Glomerular visceral epithelial cell (primary cell): ENCODE data around the gene HUNK.
"Not testable (repeated sequence)": the region's sequence is repeated elsewhere in the genome, so short reads cannot be mapped to it uniquely, and the experiment has no call there.

ENCODE experiments used
- DNase-seq: peaks from one replicate; pipeline ENCODE4 v3.0.0-alpha.2; 2016; ENCODE audit errors: extremely low spot score

Gene HUNK

DNA sequence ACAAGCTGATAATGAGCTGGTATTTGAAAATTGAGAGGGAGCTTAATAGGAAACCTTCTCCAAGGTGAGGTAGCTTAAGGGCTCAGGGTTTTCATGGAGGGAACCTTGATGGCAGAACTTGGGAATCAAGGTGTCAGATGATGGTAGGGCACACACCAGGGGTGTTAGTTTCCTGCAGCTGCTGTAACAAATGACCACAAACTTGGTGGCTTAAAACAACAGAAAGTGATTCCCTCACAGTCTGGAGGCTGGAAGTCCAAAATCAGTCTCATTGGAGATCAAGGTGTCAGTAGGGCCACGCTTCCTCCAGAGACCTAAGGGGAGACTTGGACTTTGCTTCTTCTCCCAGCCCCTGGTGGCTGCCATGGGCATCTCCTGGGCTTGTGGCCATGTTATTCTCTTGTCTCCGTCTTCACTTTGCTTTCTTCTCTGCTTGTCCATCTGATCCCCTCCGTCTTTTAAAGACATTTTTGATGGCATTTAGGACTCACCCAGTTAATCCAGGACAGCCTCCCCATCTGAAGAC lies 45.5 kb downstream of the HUNK start:
- DNase-seq: no peak

GRCh38 chr21:31920275-31920674 lies 47.5 kb downstream of the HUNK start:
- no peak for DNase-seq

- no peak for DNase-seq
Observed at GRCh38 chr21:31921079-31921478, 48.3 kb downstream of the HUNK start.

DNA sequence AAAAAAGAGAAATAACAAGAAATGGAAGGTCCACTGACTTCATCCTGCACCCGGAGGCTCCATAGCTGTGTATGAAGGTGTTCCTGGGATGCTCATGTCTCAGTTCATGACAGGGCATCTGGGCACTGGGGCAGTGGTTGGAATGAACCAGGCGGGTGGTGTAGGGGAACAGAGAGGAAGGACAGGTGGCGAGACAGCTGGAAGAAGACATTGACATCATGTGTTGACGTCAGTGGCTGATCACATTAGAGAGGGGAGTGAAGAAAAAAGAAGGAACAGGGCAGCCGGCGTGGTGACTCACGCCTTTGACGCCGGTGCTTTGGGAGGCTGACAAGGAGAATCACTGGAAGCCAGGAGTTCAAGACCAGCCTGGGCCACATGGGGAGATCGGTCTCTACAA lies 50.1 kb downstream of the HUNK start:
- no peak for DNase-seq

- DNase-seq: no peak
Observed at GRCh38 chr21:31923756-31924155, 50.9 kb downstream of the HUNK start.

- DNase-seq: no peak
Observed at GRCh38 chr21:31924548-31924947, 51.7 kb downstream of the HUNK start.

DNA sequence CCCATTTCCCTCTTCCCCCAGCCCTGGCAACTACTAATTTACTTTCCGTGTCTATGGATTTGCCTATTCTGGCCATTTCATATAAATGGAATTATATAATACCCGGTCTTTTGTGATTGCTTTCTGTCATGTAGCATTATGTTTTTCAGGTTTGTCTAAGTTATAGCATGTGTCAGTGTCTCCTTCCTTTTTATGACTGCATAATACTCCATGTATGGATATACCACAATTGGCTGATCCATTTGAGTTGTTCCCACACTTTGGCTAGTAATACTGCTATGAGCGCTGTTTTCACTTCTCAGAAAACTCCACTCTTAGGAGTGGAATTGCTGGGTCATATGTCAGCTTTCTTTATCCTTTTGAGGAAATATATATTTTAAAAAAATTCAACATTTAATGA lies 53.7 kb downstream of the HUNK start:
- no peak for DNase-seq

DNA sequence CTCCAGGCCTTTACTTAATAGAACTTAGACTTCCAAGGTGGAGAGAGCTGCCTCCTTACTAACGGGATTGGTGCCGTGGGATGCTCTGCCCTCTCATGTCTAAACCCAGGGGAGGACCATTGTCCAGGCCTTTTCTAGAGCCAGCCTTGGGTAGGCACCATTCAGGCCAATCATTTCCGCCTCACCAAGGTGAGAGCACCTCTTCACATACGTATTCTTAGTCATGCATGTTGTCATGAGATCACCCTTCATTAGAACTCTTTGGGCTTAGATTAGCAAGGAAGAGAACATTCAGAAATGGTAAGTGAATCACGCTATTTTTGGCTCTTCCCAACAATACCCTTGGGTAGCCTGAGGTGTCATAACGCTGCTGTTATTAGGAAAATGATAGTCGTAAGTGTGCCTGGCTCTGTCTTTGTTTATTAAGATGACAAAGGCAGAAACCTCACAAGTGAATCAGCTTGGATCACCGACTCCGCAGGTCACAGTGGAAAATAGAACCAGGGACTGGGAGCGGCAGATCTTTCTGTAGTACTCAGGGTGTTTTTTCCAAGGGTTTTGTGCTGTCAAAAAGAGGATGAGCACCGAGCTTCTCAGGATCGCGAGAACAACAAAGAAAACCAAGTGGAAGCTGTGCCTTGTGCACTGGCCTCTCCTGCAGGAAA lies 55.0 kb downstream of the HUNK start:
- DNase-seq: no peak

DNA sequence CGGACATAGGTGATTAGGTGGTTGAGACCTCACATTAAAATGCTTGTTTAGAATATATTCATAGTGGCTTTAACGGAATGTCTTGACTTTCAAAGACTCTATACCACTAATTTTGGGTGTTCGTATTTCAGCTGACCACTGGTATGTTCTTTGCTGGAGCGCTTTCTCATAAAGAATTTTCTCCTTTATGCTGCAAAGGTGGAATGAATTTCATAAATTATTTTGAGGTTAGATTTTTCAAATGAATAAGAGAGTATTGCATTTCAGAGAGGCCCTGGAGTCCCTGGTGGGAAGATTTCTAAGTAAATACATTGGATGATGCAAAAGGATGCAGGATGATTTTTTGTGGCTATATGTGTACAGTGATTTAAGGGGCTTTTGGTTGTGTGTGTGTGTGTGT lies 55.8 kb downstream of the HUNK start:
- no peak for DNase-seq

DNA sequence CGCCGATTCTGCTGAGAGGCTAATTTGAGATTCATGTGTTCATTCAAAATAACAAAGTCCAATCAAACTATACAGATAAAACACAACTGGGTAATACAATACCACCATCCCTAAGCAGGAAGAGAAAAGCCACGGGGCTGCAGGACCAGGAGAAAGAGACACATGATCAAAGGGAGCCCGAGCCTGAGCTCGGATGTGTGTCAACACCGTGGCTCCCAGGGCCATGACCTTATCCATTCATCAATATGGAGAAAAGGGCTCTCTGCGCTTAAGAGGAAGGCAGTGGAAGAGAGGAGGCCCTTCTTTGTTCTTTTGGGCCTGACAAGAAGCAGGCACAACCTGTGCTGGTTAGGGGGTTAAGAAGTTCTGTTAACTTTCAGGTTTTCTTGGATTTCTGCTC lies 56.7 kb downstream of the HUNK start:
- no peak for DNase-seq

DNA sequence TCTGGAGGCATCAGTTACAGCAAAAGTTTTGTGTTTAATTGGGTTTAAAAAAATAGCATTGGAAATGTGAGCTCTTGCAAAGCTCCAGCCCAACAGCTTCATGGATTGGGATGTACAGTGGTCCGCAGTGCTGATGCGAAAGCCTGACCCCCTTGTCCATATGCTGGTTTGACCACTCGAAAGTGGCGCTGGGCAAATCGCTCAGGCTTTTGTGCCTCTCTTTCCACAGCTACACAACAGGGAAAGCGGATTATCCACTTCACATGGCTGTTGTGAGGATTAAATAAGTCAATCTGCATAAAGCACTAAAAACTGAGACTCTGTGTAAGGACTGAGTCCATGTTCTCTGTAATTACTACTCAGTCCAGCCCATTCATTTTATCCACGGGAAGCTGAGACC lies 57.2 kb downstream of the HUNK start:
- DNase-seq: no peak

DNA sequence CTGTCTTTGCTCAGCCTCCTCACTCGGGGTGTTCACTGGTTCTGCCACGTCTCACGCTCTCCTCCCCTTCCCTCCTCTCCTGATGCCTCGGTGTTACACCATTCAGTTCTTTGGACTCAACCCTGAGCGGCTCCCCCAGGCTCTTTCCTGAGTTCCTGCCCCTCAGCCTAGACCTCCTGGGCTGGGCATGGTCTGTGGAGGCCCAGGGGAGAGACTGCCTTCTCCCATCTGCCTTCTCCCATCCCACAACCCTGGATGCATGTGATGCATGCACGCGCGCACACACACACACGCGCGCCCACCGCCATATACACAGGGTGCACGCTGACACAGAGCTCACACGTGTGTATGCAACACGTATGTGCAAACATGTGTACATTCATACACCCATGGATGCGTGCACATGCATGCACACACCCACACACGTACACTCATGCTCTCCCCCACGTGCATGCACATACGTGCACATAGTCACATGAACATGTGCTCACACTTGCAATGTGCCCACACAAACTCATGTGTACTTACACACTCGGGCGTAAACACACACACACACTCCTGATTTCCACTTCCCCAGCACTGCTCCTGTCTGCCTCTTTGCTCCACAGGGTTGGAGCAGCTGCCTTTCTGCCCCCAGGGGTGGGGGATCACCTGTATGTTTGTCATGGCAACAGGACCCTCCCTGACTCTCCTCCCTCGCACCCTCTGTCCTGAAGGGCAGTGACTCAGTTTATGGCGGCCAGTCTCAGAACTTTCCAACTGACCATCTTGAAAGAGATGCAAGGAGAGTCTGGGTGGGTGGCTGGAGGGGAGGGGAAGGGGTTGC lies 59.0 kb downstream of the HUNK start:
- DNase-seq: no peak

- no peak for DNase-seq
Observed at GRCh38 chr21:31932470-31932764, 59.6 kb downstream of the HUNK start.

GRCh38 chr21:31937303-31937702 lies 64.5 kb downstream of the HUNK start:
- no peak for DNase-seq

DNA sequence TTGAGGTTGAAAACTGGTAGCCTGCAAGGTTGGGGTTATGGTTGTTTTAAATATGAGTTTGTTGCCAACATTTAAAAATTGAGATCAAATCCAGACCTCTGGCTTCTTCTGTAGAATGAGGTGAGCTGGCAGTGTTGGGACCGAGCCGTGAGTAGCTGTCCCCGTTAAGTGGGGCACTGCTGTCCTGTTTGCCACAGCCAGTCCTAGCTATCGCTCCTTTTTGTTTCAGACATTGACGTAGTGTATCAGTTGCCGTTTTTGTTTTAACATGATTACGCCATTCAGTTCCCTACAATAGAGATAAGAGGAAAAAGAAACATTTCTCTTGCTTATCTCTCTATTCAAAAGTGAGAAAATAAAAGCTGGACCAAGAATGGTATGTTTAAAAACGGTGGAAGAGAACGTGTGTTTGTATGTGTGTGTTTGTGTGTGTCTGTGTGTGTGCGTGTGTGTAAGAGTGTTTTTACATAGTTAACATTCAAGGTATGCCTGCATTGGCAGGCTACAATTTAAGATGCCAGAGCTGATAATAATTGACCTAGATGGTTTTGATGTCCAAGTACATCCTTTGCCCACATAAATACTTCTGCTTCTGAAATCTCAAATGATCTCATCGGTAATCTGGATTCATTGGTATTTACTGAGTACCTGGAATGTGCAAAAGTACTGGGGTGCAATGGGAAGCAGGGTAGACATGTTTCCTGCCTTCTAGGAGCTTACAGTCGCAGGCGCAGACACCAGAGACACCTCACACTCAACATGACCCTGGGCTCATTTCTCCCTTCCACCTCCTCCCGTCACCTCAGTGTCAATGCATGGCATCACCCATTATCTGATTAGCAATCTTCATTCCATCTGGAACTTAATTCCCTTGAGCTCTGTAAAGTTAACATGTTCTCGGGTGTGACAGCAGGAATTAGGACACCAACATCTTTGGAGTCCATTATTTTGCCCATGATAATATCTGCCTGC lies 65.8 kb downstream of the HUNK start:
- DNase-seq: no peak

DNA sequence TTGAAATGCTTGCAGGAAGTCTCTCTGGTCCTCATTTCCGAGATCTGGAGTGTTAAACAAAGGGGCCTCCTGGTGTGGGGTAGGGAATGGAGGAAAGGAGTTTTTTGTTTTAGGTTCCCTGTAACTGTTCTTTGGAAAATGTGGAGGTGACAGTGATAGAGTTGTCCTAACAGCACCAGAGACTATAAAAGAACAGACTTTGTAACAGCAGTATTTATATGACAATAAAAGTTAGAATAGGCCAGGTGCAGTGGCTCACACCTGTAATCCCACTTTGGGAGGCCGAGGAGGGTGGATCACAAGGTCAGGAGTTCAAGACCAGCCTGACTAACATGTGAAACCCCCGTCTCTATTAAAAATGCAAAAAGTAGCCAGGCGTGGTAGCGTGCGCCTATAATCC lies 68.9 kb downstream of the HUNK start:
- DNase-seq: no peak

DNA sequence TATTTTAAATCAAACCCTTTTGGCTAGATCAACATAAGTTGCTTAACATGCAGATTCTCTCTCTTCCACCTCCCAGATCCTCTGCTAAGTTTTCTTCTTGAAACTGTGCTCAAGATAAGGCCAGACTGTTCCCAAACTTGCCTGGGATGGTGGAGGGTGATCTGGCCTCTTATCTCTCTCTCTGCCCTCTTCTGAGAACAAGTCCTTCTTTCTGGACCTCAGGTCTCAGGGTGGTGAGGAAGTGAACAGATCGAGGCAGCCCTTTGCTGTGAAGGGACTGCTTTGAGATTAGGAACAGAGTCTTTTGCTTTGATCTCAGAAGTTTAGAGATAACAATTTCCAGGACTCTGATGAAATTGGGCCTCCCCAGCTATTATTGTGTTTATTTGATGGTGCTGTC lies 70.7 kb downstream of the HUNK start:
- DNase-seq: no peak

DNA sequence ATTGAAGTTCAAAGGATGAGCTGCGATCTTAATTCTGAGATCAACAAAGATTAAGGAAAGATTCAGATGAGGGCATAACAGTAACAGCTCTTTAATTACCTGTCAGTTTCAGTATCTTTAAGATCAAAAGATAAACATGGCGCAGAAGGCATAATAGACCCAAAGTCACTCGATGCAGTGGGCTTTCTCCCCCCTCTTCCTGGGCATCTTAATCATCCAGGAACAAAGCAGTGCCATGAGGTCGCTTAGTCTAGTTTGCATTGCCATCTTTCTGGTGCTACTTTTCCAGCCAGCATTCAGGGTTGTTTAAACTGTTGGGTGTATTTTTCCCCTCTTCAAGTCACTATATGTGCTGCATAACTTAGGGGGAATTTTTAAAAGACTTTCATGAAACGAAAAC lies 72.3 kb downstream of the HUNK start:
- DNase-seq: no peak

DNA sequence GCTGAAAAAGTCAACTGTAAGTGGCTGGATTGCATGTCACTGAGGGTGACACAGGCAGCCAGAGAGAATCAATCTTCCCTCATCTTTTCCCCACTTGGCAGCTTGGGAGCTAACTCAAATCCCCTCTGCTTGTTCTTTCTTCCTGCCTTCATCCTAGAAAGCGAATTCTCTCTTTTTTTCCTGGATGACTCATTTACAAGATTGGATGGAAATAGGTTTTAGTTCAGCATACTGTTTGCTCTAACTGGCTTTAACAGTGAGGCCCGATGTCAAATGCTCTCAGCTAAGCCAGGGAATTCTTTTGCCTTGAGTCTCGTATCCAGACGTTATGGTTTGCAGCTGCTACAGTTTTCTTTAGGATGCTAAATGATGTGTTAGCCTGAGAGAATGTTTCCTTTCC lies 72.7 kb downstream of the HUNK start:
- no peak for DNase-seq

DNA sequence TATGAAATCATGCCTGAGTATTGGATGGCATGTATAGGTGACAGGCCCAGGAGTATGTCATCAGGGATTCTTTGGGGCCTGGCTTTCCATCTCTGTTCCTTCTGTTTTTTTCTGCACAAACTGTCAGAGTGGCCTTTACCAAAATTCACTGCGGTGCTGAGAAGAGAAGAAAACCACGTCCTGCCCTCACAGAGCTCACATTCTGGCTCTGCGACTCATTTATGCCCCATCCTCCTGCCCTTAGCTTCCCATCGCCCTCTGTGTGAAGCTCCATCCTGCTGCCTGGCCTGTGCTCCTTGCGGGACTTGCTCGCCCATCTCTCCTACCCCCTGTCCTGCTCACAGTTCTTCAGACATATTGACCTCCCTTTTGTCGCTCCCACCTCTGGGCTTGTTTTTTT lies 73.4 kb downstream of the HUNK start:
- DNase-seq: no peak

- not testable (repeated sequence) for DNase-seq
Observed at GRCh38 chr21:31946876-31947550, 74.2 kb downstream of the HUNK start.

GRCh38 chr21:31948676-31949075 lies 75.9 kb downstream of the HUNK start:
- DNase-seq: no peak
